DMS114 treated with DMSO at 0.1 percent for 48 hours (cell line): Measurements from ENCODE around the gene KRT73.

Experiments
- DNase-seq: peaks from one replicate; lab custom pipeline; 2025; ENCODE audit not compliant: unreplicated experiment; lab: John Stamatoyannopoulos, UW

KRT73 gene

GRCh38 chr12:52627395-52628110 is 9.2 kb upstream of the KRT73 start:
- DNase-seq, result no peak

DNA sequence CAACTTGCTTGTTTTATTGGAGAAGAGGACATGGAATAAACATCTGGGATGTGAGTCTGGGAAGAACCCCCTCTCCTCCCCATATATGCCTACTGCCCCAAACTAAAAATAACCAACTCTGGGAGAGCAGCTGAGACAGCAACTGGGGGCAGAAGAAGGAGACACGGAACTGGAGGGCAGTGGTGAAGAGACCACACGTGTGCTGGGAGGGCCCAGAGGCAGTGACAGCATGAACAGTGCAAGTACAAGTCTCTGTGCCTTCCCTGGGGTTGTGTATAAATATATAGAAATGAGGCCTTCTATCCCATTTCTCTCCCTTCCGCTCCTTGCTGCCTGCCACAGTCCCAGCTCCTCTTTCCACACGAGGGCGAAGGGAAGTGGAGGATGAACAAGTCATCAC is 4.0 kb upstream of the KRT73 start:
- DNase-seq, result no peak

GRCh38 chr12:52618866-52619265 is 507 bp upstream of the KRT73 start:
- DNase-seq, result no peak

DNA sequence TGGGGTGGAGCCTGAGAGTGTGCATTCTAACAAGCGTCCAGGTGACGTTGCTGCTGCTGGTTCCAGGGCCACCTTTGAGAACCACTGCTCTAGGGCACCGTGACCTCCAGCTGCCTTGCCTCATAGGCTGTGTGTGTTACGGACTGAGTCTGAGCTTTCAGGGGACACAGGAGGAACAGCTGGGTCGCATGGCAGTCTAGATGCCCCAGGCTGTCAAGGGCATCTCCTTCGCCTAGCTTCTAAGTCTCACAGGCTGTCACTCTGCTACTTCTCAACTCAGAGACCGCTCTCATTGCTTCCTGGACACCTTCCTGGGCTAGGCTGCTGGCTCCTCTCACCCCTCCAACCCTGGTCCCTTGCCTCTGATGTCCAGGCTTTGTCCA is 965 bp downstream of the KRT73 start:
- DNase-seq, result no peak

GRCh38 chr12:52616680-52617402 is 1.5 kb downstream of the KRT73 start:
- DNase-seq, result no peak

- no peak for DNase-seq
Measured at GRCh38 chr12:52615912-52616311, 2.4 kb downstream of the KRT73 start.

DNA sequence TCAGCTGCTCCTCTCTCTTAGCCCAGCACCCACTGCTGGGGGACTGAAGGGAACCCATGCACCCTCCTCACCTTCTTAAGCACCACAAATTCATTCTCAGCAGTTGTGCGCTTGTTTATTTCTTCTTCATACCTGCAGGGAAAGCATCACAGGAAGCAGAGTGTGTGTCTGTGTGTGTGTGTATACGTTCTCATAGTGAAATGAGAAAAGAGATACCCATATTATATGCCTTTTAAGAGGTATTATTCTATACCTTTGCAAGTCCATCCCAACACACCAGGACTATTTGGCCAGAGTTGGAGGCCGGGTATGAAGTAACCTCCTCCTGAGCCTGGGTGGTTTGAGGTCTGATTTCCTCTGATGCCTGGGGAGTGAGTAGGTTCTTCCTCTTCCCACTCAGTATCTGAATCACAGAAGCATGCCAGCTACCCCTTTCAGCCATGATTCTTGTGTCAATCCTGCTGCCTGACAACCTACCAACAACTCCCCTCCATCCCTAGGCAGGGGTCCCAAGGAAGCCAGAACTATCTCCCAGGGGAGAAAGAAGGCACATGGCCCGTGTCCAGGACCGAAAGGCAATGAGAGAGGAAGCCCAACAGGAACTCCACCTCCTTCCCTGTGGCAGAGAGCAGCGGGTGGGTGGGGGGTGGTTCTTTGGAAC is 3.0 kb downstream of the KRT73 start:
- DNase-seq, result no peak

GRCh38 chr12:52614381-52615207 is 3.8 kb downstream of the KRT73 start:
- no peak for DNase-seq

DNA sequence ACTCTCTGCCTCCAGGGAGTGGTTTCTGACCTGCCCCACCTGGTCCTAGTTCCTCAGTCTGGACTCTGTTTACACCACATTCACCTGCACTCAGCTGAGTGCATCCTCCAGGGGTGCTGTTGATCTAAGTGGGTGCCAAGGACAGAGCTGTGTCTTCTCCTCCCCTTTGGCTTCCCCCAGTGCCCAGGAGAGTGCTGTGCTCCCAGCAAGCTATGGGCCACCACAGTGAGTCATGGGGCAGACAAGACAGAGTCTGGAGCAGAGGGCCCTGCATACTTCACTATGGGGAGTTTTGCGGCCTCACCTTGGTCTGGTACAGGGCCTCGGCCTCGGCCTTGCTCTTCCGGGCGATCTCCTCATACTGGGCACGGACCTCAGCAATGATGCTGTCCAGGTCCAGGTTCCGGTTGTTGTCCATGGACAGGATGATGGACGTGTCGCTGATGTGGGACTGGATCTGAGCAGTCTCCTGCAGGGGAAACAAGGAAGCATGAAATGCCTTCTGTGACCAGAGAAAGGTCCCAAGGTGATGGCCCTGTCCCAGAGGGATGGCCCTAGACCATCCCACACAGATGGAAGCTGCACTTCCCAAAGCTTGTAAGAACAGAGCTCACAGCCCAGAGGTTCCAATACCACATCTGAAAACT is 4.9 kb downstream of the KRT73 start:
- DNase-seq, result no peak

- no peak for DNase-seq
Measured at GRCh38 chr12:52612431-52613383, 5.7 kb downstream of the KRT73 start.

DNA sequence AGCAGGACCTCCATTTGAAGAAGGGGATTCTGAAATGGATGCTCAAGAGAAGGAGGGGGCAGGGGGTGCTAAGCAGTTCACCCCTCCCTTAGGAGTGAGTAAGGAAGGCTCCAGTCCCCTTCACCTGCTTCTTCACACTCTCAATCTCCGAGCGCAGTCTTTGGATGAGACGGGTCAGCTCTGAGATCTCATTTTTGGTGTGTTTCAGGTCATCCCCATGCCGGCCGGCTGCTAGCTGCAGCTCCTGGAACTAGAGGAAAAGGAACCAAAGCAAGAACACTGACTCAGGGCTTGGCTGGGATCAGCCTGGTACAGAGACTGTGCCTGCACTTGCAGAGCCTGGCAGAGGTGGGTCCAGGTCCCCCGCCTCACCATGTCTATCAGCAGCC is 7.3 kb downstream of the KRT73 start:
- no peak for DNase-seq

- no peak for DNase-seq
Measured at GRCh38 chr12:52608826-52609630, 9.3 kb downstream of the KRT73 start.

- no peak for DNase-seq
Measured at GRCh38 chr12:52608161-52608560, 10.2 kb downstream of the KRT73 start.

DNA sequence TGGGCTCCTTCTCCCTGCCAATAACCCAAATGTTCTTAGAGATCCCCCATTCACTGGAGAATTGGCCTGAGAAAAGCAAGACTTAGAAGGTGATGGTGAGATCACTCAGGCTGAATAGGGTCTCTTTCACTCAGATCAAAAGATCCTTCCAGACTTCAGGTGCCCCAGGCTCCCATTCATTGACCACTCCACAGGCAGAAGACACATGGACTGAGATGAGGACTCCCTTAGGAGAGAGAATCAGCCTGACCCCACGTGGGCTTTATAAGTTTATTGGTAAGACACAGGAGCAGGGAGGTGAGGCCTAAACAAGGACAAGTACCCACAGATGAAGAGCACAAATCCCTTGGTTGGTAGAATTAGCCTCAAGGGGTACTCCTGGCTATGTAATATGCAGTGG is 11.0 kb downstream of the KRT73 start:
- DNase-seq, result no peak

DNA sequence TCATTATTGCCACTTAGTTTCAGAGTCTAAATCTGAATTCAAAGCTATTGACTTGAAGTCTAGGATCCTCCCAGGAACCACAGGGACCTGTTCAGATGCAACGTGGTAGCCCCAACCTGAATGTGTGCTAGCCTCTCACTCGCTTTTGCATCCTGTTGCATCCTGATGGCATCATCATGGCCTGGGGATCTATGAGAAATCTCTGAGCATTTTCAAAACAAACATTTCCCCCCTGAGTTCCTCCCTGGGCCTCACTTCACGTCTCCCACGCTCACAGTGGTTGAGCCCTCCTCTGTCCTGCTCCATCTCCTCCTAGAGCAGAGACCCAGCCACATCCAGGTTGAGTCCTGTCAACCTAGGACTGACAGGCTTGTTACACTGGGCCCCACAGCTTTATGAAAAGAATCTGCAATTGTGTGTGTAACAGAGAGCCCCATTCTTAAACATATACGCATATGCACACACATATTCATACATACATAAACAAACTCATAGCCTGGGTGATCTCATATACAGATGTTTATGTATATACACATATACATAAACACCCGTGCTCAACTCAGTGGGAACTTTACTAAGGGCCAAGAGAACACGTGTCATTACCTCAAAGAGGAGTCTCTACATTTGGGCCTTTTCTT is 11.7 kb downstream of the KRT73 start:
- DNase-seq, result no peak

DNA sequence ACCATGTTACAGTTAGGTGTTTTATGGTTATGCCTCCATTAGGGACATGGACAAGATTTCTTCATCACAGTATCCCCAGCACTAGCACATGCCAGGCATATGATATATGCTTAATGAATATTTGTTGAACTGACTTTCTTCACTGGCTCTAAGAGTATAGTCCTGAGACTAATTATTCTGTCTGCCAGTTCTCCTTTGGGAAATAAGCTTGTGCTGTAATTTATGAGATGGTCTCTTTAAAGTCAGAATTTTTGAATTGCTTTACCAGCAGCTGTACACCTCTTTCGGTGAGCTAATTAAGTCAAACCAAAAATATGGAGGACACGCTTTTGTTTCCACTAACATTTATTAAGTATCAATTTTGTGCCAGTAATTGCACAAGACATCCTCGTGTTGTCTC is 12.3 kb downstream of the KRT73 start:
- DNase-seq, result no peak

GRCh38 chr12:52605542-52605941 is 12.8 kb downstream of the KRT73 start:
- DNase-seq, result no peak

- no peak for DNase-seq
Measured at GRCh38 chr12:52604859-52605258, 13.5 kb downstream of the KRT73 start.
